SKM-1 treated with dmso at 0.1 percent for 144 hours (cell line): ENCODE results near the gene GPR42.

Experiments
- DNase-seq: peaks from one replicate; lab custom pipeline; 2025; ENCODE audit not compliant: unreplicated experiment; lab: John Stamatoyannopoulos, UW

GPR42 gene

DNA sequence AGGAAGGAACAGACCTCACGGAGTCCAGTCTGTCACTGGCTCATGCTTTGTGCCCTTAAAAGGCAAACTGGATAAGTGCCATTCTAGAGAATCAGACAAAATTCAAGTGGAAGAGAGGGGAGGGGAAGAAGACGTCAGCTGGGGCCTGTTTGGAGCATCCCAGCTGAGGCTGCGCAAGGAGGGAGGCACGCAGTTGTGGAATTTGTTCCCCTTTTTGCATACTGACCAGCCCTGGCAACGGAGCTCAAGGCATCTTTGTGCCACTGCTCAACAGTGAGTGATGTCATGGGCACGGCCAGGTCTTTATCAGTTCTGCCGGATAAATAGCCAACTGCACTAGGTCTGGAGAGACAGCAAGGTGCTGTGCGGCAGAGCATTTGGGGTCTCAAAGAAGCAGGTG lies at the start of gene GPR42:
Gene GPR42 (plus strand): TSS at position 347 of the 400 bp plus-strand sequence. CDS start 292 bp downstream, outside the sequence.
- DNase-seq: no peak

GRCh38 chr19:35321291-35321690 lies 49.6 kb upstream of the GPR42 start:
- DNase-seq: no peak

DNA sequence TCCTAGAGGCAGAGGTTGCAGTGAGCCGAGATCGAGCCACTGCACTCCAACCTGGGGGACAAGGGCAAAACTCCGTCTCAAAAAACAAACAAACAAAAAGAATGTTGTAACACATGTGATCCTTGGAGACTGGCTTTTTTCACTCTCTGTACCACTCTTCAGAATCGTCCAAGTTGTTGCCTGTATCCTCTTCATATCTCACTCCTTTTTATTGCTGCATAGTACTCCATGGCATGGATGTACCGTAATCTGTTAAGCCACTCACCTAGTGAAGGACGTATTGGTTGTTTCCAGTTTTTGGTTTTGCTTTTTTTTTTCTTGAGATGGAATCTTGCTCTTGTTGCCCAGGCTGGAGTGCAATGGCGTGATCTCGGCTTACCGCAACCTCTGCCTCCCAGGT lies 48.9 kb upstream of the GPR42 start:
- no peak for DNase-seq

GRCh38 chr19:35327642-35328041 lies 43.2 kb upstream of the GPR42 start:
- no peak for DNase-seq

GRCh38 chr19:35328851-35329285 lies 42.0 kb upstream of the GPR42 start, which contains the start of gene CD22:
Gene CD22, plus strand, starts transcription at chr19:35329187. Its CDS starts 2,854 bp downstream, at chr19:35332041.
- DNase-seq: peak; percentile 37

DNA sequence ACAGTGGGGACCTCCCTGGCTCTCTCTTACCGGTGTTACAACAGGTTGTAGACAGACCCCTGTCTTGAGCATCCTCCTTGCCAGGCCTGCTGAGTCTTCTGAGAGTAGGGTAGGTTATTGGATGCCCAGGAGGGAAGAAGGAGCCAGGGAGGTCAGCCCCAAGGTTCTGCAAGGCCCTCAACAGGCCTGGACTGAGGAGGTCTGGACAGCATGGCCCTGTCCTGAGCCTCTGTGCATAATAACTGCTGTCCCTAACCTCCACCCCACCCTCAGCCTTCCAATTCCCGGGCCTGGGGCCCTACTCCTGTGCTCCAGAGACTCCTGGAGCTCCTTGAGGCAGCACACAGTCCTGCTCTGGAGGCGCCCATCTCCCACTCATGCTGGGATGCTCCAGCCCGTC lies 41.5 kb upstream of the GPR42 start:
- no peak for DNase-seq

DNA sequence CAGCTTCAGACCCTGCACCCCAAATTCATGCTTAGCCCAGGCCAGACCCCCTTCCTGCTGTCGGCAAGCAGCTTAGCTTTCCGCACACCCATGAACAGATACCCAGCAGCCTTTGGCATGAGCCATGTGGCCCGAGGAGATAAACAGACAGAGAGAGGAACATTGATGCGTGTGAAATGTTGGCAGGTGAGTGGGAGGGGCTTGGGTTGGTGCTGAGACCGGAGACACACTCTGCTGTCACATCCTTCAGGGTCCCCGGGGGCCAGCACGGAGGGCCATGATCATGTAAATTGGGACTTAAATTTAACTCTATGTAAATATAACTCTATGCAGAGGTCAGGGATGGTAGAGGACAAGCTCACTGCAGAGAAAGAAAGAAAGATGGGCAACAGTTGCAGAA lies 40.4 kb upstream of the GPR42 start:
- DNase-seq: no peak

DNA sequence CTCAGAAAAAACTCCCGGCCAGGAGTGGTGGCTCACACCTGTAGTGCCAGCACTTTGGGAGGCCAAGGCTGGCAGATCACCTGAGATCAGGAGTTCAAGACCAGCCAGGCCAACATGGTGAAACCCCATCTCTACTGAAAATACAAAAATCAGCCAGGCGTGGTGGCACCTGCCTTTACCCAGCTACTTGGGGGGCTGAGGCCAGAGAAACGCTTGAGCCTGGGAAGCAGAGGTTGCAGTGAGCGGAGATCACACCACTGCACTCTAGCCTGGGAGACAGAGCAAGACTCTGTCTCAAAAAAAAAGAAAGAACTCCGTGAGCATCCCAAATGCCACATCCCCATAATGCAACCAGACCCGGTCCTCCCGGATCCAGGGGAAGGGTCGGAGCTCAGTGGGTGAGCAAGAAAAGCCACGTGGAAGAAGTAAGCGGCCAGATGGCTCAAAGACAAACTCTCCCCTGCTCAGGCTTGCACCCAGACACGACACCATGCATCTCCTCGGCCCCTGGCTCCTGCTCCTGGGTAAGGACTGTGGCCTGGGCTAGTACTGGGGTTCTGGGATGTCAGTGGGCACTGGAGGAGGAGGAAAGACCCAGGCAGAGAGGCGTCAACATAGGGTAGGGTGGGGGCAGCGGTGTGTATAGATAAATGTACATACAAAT lies 39.2 kb upstream of the GPR42 start:
- DNase-seq: no peak

DNA sequence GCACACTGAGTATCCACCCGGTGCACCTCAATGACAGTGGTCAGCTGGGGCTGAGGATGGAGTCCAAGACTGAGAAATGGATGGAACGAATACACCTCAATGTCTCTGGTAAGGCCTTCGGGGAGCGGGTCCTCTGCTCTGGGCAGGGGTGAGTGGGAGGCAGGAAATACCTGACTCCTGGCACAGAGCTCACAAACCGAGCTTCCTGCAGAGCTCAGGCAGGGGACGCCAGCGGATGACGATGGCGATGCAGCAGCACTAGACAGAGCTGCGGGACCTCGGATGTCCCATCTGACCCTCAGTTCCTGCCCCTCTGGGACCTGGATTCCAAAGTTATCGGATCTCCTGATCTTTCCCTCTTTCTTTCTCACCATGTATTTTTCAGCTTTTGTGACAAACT lies 38.1 kb upstream of the GPR42 start:
- no peak for DNase-seq

- no peak for DNase-seq
These were observed 36.6 kb upstream of the GPR42 start for GRCh38 chr19:35334144-35334753.

GRCh38 chr19:35336166-35336955 lies 34.5 kb upstream of the GPR42 start:
- no peak for DNase-seq

- no peak for DNase-seq
These were observed 33.5 kb upstream of the GPR42 start for GRCh38 chr19:35337097-35337983.

- DNase-seq: no peak
These were observed 32.9 kb upstream of the GPR42 start for GRCh38 chr19:35337984-35338296.

DNA sequence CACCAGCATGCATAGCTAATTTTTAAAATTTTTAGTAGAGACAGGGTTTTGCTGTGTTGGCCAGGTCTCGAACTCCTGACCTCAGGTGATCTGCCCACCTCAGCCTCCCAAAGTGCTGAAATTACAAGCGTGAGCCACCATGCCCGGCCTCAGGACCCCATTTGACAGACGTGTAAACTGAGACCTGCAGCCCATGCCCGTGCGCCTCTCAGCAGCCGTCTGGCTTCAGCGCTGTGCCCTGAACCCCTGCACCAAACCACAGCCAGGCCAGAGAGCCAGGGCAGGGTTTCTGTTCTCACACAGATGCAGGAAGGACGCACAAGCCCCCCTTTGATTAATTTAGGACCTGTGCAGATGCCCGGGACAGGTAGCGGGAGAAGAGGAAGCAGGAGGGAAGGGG lies 30.4 kb upstream of the GPR42 start:
- DNase-seq: no peak

GRCh38 chr19:35341006-35341405 lies 29.9 kb upstream of the GPR42 start:
- no peak for DNase-seq

- DNase-seq: no peak
These were observed 29.2 kb upstream of the GPR42 start for GRCh38 chr19:35341565-35342225.

DNA sequence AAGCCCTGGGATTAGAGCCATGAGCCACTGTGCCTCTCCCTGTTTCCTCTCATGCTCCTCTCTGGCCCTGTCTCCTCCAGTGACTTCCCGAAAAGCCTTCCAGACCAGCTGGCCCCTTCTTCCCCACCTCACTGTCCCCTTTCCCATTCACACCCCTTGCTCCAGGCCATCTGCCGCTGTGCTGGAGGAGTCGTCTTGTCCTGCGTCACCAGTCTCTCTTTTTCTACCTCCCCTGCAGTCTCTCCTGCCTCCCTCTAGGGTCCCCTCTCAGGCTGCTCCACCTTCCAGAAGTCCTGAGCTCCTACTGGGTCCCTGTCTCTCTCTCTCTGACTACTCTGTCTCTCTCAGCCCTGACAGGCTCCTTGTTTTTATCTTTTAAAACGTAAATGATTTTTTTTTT lies 28.4 kb upstream of the GPR42 start:
- no peak for DNase-seq

GRCh38 chr19:35344511-35345031 lies 26.3 kb upstream of the GPR42 start:
- no peak for DNase-seq

DNA sequence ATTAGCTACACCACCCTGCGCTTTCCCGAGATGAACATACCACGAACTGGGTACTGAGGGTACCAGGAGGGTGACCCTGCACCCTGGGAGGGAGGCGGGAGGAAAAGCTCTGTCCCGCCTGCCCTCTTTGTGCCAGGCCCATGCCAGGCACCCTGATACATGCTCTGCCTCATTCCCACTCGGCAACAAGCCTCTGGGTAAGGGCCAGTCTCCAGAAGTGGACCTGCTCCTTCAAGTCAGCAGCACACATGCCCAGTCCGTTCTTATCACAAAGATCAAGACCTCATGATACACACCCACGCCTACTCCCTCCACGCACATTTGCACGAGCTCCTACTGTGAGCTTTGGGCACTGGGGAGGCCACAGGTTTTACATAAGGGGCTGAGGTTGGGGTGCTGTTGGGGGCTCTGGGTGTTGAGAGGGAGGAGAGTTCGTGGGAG lies 25.2 kb upstream of the GPR42 start:
- DNase-seq: no peak
